Stimulated activated CD4-positive, alpha-beta T cell treated with anti-CD3 and anti-CD28 coated beads, Interleukin-12 subunit alpha, Interleukin-12 subunit beta, amount 100 ng/mL, for 48 hours (primary cell): ENCODE data around the gene MFF.

Source experiments
- DNase-seq, 3 donors: peaks; one replicate each; pipeline ENCODE4 v3.0.0-alpha.2; 2020; ENCODE audit warnings: low read depth in 2 of 3, low spot score in 1 of 3

Gene MFF

DNA sequence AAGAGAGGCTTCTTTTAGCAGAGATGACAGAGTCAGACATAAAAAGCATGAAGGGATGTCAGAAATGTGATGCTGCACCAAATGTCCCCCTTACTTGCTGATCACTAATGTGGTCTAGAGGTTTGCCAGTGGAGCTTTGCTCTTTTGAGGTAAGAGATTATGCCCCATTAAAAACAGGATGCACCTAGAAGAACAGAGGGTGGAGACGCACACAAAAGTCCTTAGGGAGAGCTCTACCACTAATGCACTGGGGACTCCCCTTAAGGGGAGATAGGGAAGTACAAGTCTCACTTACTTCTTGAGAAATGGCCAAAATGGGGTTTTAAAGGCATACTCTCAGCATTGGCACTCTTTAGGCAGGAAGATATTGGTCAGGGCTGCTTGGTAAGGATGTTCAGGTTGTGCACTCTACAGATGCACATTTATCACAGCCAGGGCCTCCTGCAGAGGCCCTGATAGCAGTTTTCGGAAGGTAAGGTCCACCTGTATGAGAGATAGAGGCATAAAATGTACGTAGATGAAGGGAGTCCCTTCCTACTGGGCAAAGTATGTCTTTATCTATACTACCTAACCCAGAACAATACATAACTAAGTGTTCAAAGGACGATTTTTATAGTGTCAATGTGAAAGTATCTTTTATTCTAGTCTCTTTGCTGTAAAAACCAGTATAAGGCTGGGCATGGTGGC lies 79.7 kb downstream of the MFF start:
- no peak for DNase-seq

DNA sequence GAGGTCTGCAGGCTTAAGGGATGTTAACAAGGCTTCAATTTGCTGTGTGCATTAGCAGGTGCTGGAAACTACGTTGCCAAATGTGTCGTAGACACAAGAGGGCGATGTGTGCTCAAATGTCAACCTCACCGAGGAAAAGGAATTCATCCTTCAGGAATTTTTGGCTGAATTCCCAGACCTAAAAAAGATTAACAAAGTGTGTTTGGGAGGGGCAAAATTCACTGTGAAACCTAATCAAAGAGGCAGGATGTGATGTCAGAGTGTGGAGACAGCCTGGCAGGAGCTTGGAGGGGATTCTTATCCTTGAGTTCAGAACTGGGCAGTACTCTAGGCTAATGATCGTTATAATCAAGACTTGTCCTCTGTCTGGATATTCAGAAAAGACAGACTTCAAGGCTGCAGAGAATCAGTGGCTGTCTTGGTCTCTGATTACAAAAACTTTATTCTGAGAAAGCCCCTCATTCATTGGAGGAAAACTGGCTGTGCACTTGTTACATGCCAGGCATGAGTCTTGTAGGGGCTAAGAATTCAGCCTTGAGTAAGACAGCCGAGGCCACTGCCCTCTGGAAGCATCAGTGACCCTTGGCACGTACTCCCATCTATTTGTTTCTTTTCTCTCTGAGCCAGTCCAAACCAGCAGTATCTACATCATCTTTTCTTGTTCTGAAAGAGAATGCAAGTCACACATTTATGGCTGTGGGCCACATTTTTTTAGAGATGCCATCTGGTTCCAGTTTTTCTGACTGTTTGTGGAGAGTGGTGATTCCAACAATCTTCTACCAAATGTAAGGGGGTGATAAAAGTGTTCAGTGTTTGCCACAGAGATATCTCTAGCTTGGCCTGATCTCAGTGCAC lies 81.4 kb downstream of the MFF start:
- DNase-seq = no peak
